ENCODE data around the gene KCTD5. TPM values are rescaled to one million over a fixed set of nuclear protein-coding genes. Genes with fewer than 3 reads are reported as not detected.

KCTD5 gene
- total and polyA plus RNA-seq, 9 of the 15 experiments (the other 6 are each of a cell fraction or from before 2014, with no cell fraction given) = 0.73 to 58.3 (median 32.3) TPM

- no peak for TF ChIP-seq CREB3L1 (IDR thresholded peaks at IDR 0.05; ENCODE audit: borderline replicate concordance, low read depth)
- no peak for TF ChIP-seq ZNF143 (CRISPR knock-in tag; IDR thresholded peaks at IDR 0.05)
- TF ChIP-seq MNT (conservative IDR thresholded peaks at IDR 0.05) = peak in 1 of 2 experiments; percentile 11; a peak in 2 of 4 replicates
- TF ChIP-seq HMGN3 (IDR thresholded peaks at IDR 0.05; ENCODE audit: borderline replicate concordance, extremely low read depth, insufficient read length, low read depth, low read length) = peak; percentile 76
- peak; percentile 27; the same call in 1 of the 2 replicates for TF ChIP-seq DMBX1 (CRISPR knock-in tag; IDR thresholded peaks at IDR 0.05; ENCODE audit: borderline replicate concordance)
- TF ChIP-seq NEUROD1 (IDR thresholded peaks at IDR 0.05; ENCODE audit: borderline replicate concordance, low read depth, low read length, partially characterized antibody) = no peak
- TF ChIP-seq RBFOX2 (IDR thresholded peaks at IDR 0.05; ENCODE audit: low read depth, low read length) = peak; percentile 84
- peak; percentile 22 to 81 (median 65); a peak in 4 of 6 replicates for TF ChIP-seq CTCF (IDR thresholded peaks at IDR 0.05 in 2 of 3, conservative IDR thresholded peaks at IDR 0.05 in 1 of 3; ENCODE audit: insufficient read depth in 2 of 3, low read depth in 1 of 3, low read length in 3 of 3)
- TF ChIP-seq YY1 (IDR thresholded peaks at IDR 0.05; ENCODE audit: borderline replicate concordance in 1 of 3, control insufficient read depth in 1 of 3, extremely low read depth in 1 of 3, insufficient read depth in 3 of 3, insufficient read length in 1 of 3, insufficient replicate concordance in 2 of 3, low read depth in 1 of 3, low read length in 2 of 3) = peak in 2 of 3 experiments; percentile 68 to 79
- no peak; the same call in 1 of the 2 replicates for TF ChIP-seq KAT7 (CRISPR knock-in tag; IDR thresholded peaks at IDR 0.05; ENCODE audit: borderline replicate concordance)
- TF ChIP-seq ELF1 (tag; IDR thresholded peaks at IDR 0.05) = peak; percentile 79
- TF ChIP-seq ZFP36 (IDR thresholded peaks at IDR 0.05; ENCODE audit: low read depth, low read length, partially characterized antibody) = no peak
- peak; percentile 53 for TF ChIP-seq TAF1 (IDR thresholded peaks at IDR 0.05; ENCODE audit: control insufficient read depth, extremely low read depth, insufficient read depth, low read length, severe bottlenecking)
- TF ChIP-seq ZNF449 (CRISPR knock-in tag; IDR thresholded peaks at IDR 0.05) = no peak
Observed at GRCh38 chr16:2720719-2721633, 38.7 kb downstream of the KCTD5 start (continued).
